ENCODE data around the gene CCNF.

- TF ChIP-seq POLR2A (IDR thresholded peaks at IDR 0.05) (no peak), CTCF (IDR thresholded peaks at IDR 0.05) (no peak)
These were observed 14.3 kb downstream of the CCNF start for GRCh38 chr16:2443555-2443954.

All from thyroid gland (tissue), 4 donors.